ENCODE data around the gene PALM. TPM values are rescaled to one million over a fixed set of nuclear protein-coding genes. Genes with fewer than 3 reads are reported as not detected.
"Not testable (repeated sequence)": the region's sequence is repeated elsewhere in the genome, so short reads cannot be mapped to it uniquely, and the experiment has no call there.

The PALM gene
- total RNA-seq, 4 donors from 2014 or later = 19.4 to 45.4 (median 24.2) TPM

- TF ChIP-seq EP300 (IDR thresholded peaks at IDR 0.05) (no peak), POLR2AphosphoS5 (IDR thresholded peaks at IDR 0.05) (no peak), POLR2A (IDR thresholded peaks at IDR 0.05) (no peak)
- TF ChIP-seq, protein P1, sequence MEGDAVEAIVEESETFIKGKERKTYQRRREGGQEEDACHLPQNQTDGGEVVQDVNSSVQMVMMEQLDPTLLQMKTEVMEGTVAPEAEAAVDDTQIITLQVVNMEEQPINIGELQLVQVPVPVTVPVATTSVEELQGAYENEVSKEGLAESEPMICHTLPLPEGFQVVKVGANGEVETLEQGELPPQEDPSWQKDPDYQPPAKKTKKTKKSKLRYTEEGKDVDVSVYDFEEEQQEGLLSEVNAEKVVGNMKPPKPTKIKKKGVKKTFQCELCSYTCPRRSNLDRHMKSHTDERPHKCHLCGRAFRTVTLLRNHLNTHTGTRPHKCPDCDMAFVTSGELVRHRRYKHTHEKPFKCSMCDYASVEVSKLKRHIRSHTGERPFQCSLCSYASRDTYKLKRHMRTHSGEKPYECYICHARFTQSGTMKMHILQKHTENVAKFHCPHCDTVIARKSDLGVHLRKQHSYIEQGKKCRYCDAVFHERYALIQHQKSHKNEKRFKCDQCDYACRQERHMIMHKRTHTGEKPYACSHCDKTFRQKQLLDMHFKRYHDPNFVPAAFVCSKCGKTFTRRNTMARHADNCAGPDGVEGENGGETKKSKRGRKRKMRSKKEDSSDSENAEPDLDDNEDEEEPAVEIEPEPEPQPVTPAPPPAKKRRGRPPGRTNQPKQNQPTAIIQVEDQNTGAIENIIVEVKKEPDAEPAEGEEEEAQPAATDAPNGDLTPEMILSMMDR (IDR thresholded peaks at IDR 0.05) = no peak
- WGBS = 83% methylated on average over 17 of the region's 19 CpGs
- Histone ChIP-seq H3K9me3 (no peaks in the 10 kb centered on the region), H3K4me1 (no peaks in the 10 kb centered on the region), H3K36me3 (peaks cover 22% of the 10 kb centered on the region), H3K4me3 (no peak overlapping the region), H3K27ac (no peak overlapping the region), H3K27me3 (no peaks in the 10 kb centered on the region)
- DNase-seq (ENCODE audit: low spot score in 2 of 2) = no peak
Measured at GRCh38 chr19:741506-742131, 32.9 kb downstream of the PALM start.

DNA sequence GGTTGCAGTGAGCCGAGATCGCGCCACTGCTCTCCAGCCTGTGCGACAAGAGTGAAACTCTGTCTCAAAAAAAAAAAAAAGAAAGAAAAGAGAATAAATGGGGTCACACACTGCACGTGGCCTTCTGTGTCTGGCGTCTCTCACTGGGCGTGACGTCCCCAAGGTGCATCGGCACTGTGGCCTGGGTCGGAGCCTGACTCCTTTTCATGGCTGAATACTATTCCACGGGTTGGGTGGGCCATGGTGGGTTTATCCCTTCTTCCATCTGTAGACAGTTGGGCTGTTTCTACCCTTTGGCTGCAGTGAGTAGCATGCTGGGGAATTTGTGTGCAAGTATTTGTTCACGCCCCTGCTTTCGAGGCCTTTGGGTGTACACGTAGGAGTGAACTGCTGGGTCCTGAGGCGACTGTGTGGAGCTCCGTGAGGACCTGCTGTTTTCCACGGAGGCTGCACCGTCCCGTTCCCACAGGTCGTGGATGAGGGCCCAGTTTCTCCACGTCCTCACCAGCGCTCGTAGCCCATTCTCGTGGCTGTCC is 33.9 kb downstream of the PALM start:
- 92% methylated on average over 21 of the region's 24 CpGs for WGBS

GRCh38 chr19:743168-743687 is 34.5 kb downstream of the PALM start:
- WGBS = 84% methylated on average over 8 of the region's 13 CpGs
- Histone ChIP-seq H3K27ac (no peak overlapping the region), H3K4me3 (no peak overlapping the region), H3K9me3 (no peaks in the 10 kb centered on the region), H3K27me3 (no peaks in the 10 kb centered on the region), H3K4me1 (no peaks in the 10 kb centered on the region), H3K36me3 (peaks cover 28% of the 10 kb centered on the region)
- DNase-seq (ENCODE audit: low spot score in 2 of 2) = no peak
- TF ChIP-seq POLR2AphosphoS5 (IDR thresholded peaks at IDR 0.05) (no peak), EP300 (IDR thresholded peaks at IDR 0.05) (no peak), POLR2A (IDR thresholded peaks at IDR 0.05) (no peak)
- TF ChIP-seq, protein P1 (IDR thresholded peaks at IDR 0.05) = no peak

More for the DNA sequence above, 33.9 kb downstream of the PALM start:
- DNase-seq (ENCODE audit: low spot score in 2 of 2) = no peak
- no peak overlapping the region for H3K4me3 ChIP-seq
- no peaks in the 10 kb centered on the region for H3K9me3 ChIP-seq
- H3K27me3 ChIP-seq = no peaks in the 10 kb centered on the region
- H3K36me3 ChIP-seq = peaks cover 26% of the 10 kb centered on the region
- TF ChIP-seq POLR2A (IDR thresholded peaks at IDR 0.05) (no peak), POLR2AphosphoS5 (IDR thresholded peaks at IDR 0.05) (no peak), EP300 (IDR thresholded peaks at IDR 0.05) (no peak)
- TF ChIP-seq, protein P1 (IDR thresholded peaks at IDR 0.05) = no peak
- no peaks in the 10 kb centered on the region for H3K4me1 ChIP-seq
- no peak overlapping the region for H3K27ac ChIP-seq

- not testable (repeated sequence) for DNase-seq (ENCODE audit: low spot score in 2 of 2); H3K27ac ChIP-seq; H3K9me3 ChIP-seq; H3K4me3 ChIP-seq; H3K27me3 ChIP-seq; H3K4me1 ChIP-seq
- WGBS = 78% methylated on average over 7 of the region's 7 CpGs
- peaks cover 27% of the 10 kb centered on the region for H3K36me3 ChIP-seq
Measured at GRCh38 chr19:745138-745537, 36.4 kb downstream of the PALM start.

DNA sequence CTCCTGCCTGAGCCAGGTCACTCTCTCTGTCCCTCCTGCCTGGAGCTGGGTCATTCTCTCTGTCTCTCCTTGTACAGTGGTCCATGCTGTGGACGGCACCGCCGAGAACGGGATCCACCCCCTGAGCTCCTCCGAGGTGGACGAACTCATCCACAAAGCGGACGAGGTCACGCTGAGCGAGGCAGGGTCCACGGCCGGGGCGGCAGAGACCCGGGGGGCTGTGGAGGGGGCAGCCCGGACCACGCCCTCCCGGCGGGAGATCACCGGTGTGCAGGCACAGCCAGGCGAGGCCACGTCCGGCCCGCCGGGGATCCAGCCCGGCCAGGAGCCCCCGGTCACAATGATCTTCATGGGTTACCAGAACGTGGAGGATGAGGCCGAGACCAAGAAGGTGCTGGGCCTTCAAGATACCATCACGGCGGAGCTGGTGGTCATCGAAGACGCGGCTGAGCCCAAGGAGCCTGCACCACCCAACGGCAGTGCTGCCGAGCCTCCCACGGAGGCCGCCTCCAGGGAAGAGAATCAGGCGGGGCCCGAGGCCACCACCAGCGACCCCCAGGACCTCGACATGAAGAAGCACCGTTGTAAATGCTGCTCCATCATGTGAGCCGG is 37.6 kb downstream of the PALM start:
- Histone ChIP-seq H3K27me3 (no peaks in the 10 kb centered on the region), H3K9me3 (no peaks in the 10 kb centered on the region), H3K4me3 (no peak overlapping the region), H3K4me1 (peaks cover 9% of the 10 kb centered on the region), H3K36me3 (peaks cover 21% of the 10 kb centered on the region), H3K27ac (no peak overlapping the region)
- WGBS = 95% methylated on average over 22 of the region's 43 CpGs
- TF ChIP-seq POLR2AphosphoS5 (IDR thresholded peaks at IDR 0.05) = no peak
- TF ChIP-seq, protein P1 (IDR thresholded peaks at IDR 0.05) = no peak
- TF ChIP-seq EP300 (IDR thresholded peaks at IDR 0.05) = no peak
- TF ChIP-seq POLR2A (IDR thresholded peaks at IDR 0.05) = no peak
- DNase-seq (ENCODE audit: low spot score in 2 of 2) = no peak

All from suprapubic skin (tissue), 4 donors.